ENCODE measurements around the gene NCEH1. TPM values are rescaled to one million over a fixed set of nuclear protein-coding genes. Genes with fewer than 3 reads are reported as not detected.

Gene NCEH1
- total and polyA plus RNA-seq, 10 of the 15 experiments (the other 5 are each of a cell fraction or from before 2014, with no cell fraction given): 1.8 to 8.1 (median 4.5) TPM

DNA sequence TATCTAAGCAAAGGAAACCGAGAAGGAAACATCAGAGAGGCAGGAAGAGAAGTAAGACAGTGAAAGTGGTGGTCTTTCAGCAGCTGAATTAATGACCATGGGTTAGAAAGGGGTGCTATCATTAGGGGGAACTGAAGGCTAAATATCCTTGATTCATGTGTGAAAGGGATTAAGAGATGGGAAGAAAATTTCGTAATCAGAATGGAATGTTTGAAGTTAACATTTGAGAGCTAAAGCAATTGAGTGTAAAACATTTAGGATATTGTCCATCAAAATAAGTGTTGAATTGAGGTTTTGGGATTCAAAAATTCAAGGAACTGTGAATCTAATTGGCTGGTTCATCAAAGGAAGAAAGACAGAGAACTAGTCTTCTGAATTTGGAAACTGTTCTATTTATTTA lies 35.6 kb upstream of the NCEH1 start:
- ATAC-seq (no peak), DNase-seq (ENCODE audit: low read depth, low spot score) (no peak), FAIRE-seq (no peak)
- BruUV-seq (replicated peaks): no TSS peak
- 54% methylated on average over 2 of the region's 2 CpGs for WGBS (ENCODE audit: insufficient coverage, insufficient replicate concordance, low lambda C conversion rate, missing lambda C conversion rate)
- CTCF ChIA-PET: interaction anchor here (1.4 kb wide), 1 partner anchor 73 kb away, joined by 4 read pairs; no protein-coding TSS in a partner anchor
- H3K4me1 ChIP-seq (ENCODE audit: control insufficient read depth, insufficient read depth, low read length): no peaks in the 10 kb centered on the region
- intact Hi-C loops (cut with micrococcal nuclease; ENCODE audit: unreplicated experiment) (no loop called here), in situ Hi-C loops (cut with MboI) (no loop called here)
- peaks cover 8% of the 10 kb centered on the region for H3K79me2 ChIP-seq (ENCODE audit: control insufficient read depth, insufficient read depth, low read length)
- H3K4me3 ChIP-seq: no peak overlapping the region
- H2AFZ ChIP-seq (ENCODE audit: control insufficient read depth, low read depth, low read length): no peak overlapping the region
- TF ChIP-seq ZNF274 (IDR thresholded peaks at IDR 0.05; ENCODE audit: insufficient read depth, insufficient read length) (no peak), SUPT20H (IDR thresholded peaks at IDR 0.05; ENCODE audit: borderline replicate concordance, control insufficient read depth, low read depth, low read length) (no peak), HDAC6 (IDR thresholded peaks at IDR 0.05; ENCODE audit: unreplicated experiment) (no peak), TCF12 (IDR thresholded peaks at IDR 0.05; ENCODE audit: low read depth, low read length) (no peak), EGR1 (IDR thresholded peaks at IDR 0.05; ENCODE audit: borderline replicate concordance in 1 of 2, low read depth in 2 of 2, low read length in 2 of 2) (no peak), PML (IDR thresholded peaks at IDR 0.05; ENCODE audit: low read length) (no peak), BCL11A (IDR thresholded peaks at IDR 0.05; ENCODE audit: low read depth, low read length) (no peak), PAX8 (IDR thresholded peaks at IDR 0.05) (no peak), POU2F2 (IDR thresholded peaks at IDR 0.05; ENCODE audit: borderline replicate concordance, low read depth, low read length) (no peak), CBX3 (IDR thresholded peaks at IDR 0.05; ENCODE audit: borderline replicate concordance, low read depth) (no peak), NR2C1 (IDR thresholded peaks at IDR 0.05) (no peak), FOXM1 (IDR thresholded peaks at IDR 0.05; ENCODE audit: low read depth, low read length) (no peak)
- TF ChIP-seq, protein P1, sequence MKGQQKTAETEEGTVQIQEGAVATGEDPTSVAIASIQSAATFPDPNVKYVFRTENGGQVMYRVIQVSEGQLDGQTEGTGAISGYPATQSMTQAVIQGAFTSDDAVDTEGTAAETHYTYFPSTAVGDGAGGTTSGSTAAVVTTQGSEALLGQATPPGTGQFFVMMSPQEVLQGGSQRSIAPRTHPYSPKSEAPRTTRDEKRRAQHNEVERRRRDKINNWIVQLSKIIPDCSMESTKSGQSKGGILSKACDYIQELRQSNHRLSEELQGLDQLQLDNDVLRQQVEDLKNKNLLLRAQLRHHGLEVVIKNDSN (IDR thresholded peaks at IDR 0.05; ENCODE audit: borderline replicate concordance, extremely low read length, insufficient read depth, low read depth, low read length): no peak
- TF ChIP-seq, protein P2, sequence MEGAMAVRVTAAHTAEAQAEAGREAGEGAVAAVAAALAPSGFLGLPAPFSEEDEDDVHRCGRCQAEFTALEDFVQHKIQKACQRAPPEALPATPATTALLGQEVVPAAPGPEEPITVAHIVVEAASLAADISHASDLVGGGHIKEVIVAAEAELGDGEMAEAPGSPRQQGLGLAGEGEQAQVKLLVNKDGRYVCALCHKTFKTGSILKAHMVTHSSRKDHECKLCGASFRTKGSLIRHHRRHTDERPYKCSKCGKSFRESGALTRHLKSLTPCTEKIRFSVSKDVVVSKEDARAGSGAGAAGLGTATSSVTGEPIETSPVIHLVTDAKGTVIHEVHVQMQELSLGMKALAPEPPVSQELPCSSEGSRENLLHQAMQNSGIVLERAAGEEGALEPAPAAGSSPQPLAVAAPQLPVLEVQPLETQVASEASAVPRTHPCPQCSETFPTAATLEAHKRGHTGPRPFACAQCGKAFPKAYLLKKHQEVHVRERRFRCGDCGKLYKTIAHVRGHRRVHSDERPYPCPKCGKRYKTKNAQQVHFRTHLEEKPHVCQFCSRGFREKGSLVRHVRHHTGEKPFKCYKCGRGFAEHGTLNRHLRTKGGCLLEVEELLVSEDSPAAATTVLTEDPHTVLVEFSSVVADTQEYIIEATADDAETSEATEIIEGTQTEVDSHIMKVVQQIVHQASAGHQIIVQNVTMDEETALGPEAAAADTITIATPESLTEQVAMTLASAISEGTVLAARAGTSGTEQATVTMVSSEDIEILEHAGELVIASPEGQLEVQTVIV (IDR thresholded peaks at IDR 0.05; ENCODE audit: borderline replicate concordance, partially characterized antibody): no peak
- TF ChIP-seq, protein P3, sequence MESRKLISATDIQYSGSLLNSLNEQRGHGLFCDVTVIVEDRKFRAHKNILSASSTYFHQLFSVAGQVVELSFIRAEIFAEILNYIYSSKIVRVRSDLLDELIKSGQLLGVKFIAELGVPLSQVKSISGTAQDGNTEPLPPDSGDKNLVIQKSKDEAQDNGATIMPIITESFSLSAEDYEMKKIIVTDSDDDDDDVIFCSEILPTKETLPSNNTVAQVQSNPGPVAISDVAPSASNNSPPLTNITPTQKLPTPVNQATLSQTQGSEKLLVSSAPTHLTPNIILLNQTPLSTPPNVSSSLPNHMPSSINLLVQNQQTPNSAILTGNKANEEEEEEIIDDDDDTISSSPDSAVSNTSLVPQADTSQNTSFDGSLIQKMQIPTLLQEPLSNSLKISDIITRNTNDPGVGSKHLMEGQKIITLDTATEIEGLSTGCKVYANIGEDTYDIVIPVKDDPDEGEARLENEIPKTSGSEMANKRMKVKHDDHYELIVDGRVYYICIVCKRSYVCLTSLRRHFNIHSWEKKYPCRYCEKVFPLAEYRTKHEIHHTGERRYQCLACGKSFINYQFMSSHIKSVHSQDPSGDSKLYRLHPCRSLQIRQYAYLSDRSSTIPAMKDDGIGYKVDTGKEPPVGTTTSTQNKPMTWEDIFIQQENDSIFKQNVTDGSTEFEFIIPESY (IDR thresholded peaks at IDR 0.05): no peak
- TF ChIP-seq, protein P4, sequence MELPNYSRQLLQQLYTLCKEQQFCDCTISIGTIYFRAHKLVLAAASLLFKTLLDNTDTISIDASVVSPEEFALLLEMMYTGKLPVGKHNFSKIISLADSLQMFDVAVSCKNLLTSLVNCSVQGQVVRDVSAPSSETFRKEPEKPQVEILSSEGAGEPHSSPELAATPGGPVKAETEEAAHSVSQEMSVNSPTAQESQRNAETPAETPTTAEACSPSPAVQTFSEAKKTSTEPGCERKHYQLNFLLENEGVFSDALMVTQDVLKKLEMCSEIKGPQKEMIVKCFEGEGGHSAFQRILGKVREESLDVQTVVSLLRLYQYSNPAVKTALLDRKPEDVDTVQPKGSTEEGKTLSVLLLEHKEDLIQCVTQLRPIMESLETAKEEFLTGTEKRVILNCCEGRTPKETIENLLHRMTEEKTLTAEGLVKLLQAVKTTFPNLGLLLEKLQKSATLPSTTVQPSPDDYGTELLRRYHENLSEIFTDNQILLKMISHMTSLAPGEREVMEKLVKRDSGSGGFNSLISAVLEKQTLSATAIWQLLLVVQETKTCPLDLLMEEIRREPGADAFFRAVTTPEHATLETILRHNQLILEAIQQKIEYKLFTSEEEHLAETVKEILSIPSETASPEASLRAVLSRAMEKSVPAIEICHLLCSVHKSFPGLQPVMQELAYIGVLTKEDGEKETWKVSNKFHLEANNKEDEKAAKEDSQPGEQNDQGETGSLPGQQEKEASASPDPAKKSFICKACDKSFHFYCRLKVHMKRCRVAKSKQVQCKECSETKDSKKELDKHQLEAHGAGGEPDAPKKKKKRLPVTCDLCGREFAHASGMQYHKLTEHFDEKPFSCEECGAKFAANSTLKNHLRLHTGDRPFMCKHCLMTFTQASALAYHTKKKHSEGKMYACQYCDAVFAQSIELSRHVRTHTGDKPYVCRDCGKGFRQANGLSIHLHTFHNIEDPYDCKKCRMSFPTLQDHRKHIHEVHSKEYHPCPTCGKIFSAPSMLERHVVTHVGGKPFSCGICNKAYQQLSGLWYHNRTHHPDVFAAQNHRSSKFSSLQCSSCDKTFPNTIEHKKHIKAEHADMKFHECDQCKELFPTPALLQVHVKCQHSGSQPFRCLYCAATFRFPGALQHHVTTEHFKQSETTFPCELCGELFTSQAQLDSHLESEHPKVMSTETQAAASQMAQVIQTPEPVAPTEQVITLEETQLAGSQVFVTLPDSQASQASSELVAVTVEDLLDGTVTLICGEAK (IDR thresholded peaks at IDR 0.05; ENCODE audit: borderline replicate concordance): no peak
- no peak overlapping the region for H3K9ac ChIP-seq (ENCODE audit: control insufficient read depth, insufficient read depth, low read length)
- H3K9me3 ChIP-seq (replicated peaks; ENCODE audit: control insufficient read depth, insufficient read depth, low read length): no peaks in the 10 kb centered on the region
- RAD21 ChIA-PET (ENCODE audit: unreplicated experiment): no interaction called here
- no peaks in the 10 kb centered on the region for H3K36me3 ChIP-seq (ENCODE audit: control insufficient read depth in 2 of 2, insufficient read depth in 2 of 2, low read length in 1 of 2)
- no peak overlapping the region for H3K4me2 ChIP-seq (ENCODE audit: control insufficient read depth, insufficient read depth)
- H3K27me3 ChIP-seq (replicated peaks in 1 of 2; ENCODE audit: control insufficient read depth in 2 of 2, insufficient read depth in 2 of 2, low read length in 1 of 2): no peaks in the 10 kb centered on the region
- H3K27ac ChIP-seq (ENCODE audit: control insufficient read depth, insufficient read depth): no peak overlapping the region
- POLR2A ChIA-PET: no interaction called here
- H4K20me1 ChIP-seq (ENCODE audit: control insufficient read depth, insufficient read depth): no peaks in the 10 kb centered on the region
- SMC1A ChIA-PET (ENCODE audit: uncharacterized antibody, unreplicated experiment): no interaction called here
